Uterus (tissue), 4 donors: ENCODE measurements around the gene MEGF8. TPM values are rescaled to one million over a fixed set of nuclear protein-coding genes. Genes with fewer than 3 reads are reported as not detected.
A peak's percentile ranks its signal among the peaks of the same experiment; 100 is the strongest.

Experiments used
- DNase-seq, 2 donors: peaks; one replicate each; pipeline ENCODE4 v3.0.0-alpha.2; 2019 to 2020
- H3K27ac ChIP-seq, 2 donors: fragments of 200-600 bp; sonication (generic); 1 replicate in 1 of 2; 2 replicates in 1 of 2; pipeline ENCODE4 v1.5.1; 2016 to 2018
- H3K27me3 ChIP-seq, 2 donors: fragments of 200-600 bp; sonication (generic); one replicate each; pipeline ENCODE4 v1.5.1; 2018 to 2019; ENCODE audit warnings: control low read depth in 1 of 2
- H3K36me3 ChIP-seq, 2 donors: fragments of 200-600 bp; sonication (generic); one replicate each; pipeline ENCODE4 v1.5.1; 2019; ENCODE audit warnings: control low read depth in 1 of 2
- H3K4me1 ChIP-seq, 2 donors: fragments of 200-600 bp; sonication (generic); one replicate each; pipeline ENCODE4 v1.5.1; 2018 to 2019; ENCODE audit warnings: control low read depth in 1 of 2
- H3K4me3 ChIP-seq, 2 donors: fragments of 200-600 bp; sonication (generic); 1 replicate in 1 of 2; 2 replicates in 1 of 2; pipeline ENCODE4 v1.5.1; 2018 to 2019; ENCODE audit warnings: mild to moderate bottlenecking in 1 of 2
- H3K9me3 ChIP-seq, 2 donors: fragments of 200-600 bp; sonication (generic); one replicate each; pipeline ENCODE4 v1.5.1; 2019; ENCODE audit warnings: control low read depth in 1 of 2
- POLR2A ChIP-seq, 2 donors: fragments of 450-650 bp; IDR thresholded peaks; one replicate each; pipeline ENCODE4 v1.6.1; 2016; ENCODE audit warnings: antibody characterized with exemption in 2 of 2, mild to moderate bottlenecking in 1 of 2, moderate library complexity in 1 of 2
- intact Hi-C: fragments of 100-400 bp; cut with DNase I; formaldehyde crosslinking; loops from one replicate; pipeline ENCODE4 v1.15.1; 2023; ENCODE audit warnings: low total_unique reads
- total RNA-seq, 4 donors: library from RNA; depleted of rRNA in 3 of 4; stranded (reverse); fragments of >200 nt in 3 of 4; gene quantifications; one replicate each; pipeline versions ENCODE4 v1.1.0 to v1.2.4, GENCODE V29; 2014 to 2023
- TF ChIP-seq, protein P1 (sequence below), 4 experiments: fragments of 200-600 bp in 2 of 4; fragments of 450-650 bp in 2 of 4; sonication (generic) in 2 of 4; IDR thresholded peaks; one replicate each; pipeline ENCODE4 v1.5.1; 2016 to 2019; ENCODE audit warnings: antibody characterized with exemption in 4 of 4, mild to moderate bottlenecking in 2 of 4, moderate library complexity in 1 of 4
- donor health status: DM: yes; HTN: yes; CAD: no.

Gene MEGF8
- total RNA-seq, 4 donors from 2014 or later, result 3.6 to 30.0 (median 19.1) TPM

- no peak overlapping the region for H3K4me3 ChIP-seq
- H3K27ac ChIP-seq, result no peak overlapping the region
- H3K27me3 ChIP-seq, result no peaks in the 10 kb centered on the region
- peaks cover 0 to 3% of the 10 kb centered on the region in 2 donors for H3K4me1 ChIP-seq
- DNase-seq, result no peak
- H3K36me3 ChIP-seq, result no peaks in the 10 kb centered on the region
- TF ChIP-seq, protein P1, sequence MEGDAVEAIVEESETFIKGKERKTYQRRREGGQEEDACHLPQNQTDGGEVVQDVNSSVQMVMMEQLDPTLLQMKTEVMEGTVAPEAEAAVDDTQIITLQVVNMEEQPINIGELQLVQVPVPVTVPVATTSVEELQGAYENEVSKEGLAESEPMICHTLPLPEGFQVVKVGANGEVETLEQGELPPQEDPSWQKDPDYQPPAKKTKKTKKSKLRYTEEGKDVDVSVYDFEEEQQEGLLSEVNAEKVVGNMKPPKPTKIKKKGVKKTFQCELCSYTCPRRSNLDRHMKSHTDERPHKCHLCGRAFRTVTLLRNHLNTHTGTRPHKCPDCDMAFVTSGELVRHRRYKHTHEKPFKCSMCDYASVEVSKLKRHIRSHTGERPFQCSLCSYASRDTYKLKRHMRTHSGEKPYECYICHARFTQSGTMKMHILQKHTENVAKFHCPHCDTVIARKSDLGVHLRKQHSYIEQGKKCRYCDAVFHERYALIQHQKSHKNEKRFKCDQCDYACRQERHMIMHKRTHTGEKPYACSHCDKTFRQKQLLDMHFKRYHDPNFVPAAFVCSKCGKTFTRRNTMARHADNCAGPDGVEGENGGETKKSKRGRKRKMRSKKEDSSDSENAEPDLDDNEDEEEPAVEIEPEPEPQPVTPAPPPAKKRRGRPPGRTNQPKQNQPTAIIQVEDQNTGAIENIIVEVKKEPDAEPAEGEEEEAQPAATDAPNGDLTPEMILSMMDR (IDR thresholded peaks at IDR 0.05), result no peak
- no peak for TF ChIP-seq POLR2A (IDR thresholded peaks at IDR 0.05)
- no peaks in the 10 kb centered on the region for H3K9me3 ChIP-seq
- intact Hi-C loops, result no loop called here
Observed at GRCh38 chr19:42306646-42307045, 18.8 kb upstream of the MEGF8 start.

DNA sequence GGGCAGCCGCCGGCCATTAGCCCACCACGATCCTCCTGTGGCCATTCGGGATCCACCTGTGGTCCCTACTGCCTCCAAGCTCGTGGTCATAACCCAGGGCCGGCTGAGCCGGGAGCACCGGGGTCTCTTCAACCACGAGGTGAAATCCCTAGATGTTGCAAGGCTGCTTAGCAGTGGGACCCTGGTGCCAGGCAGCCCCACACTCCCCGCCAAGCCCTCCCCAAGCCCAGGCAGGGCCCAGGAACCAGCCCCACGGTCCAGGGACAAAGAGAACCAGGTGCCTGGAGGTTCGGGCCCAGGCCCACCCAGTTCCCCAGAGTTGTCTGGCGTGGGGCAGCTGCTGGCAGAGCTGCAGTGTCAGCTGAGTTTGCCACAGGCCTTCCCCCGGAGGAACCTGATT, 15.7 kb upstream of the MEGF8 start:
- DNase-seq, result no peak
- Histone ChIP-seq H3K27me3 (peaks cover 0 to 5% of the 10 kb centered on the region in 2 donors), H3K4me3 (no peak overlapping the region), H3K9me3 (no peaks in the 10 kb centered on the region), H3K27ac (no peak overlapping the region), H3K4me1 (peaks cover 0 to 10% of the 10 kb centered on the region in 2 donors), H3K36me3 (no peaks in the 10 kb centered on the region)
- intact Hi-C loops, result no loop called here
- TF ChIP-seq POLR2A (IDR thresholded peaks at IDR 0.05), result no peak
- TF ChIP-seq, protein P1 (IDR thresholded peaks at IDR 0.05), result no peak

DNA sequence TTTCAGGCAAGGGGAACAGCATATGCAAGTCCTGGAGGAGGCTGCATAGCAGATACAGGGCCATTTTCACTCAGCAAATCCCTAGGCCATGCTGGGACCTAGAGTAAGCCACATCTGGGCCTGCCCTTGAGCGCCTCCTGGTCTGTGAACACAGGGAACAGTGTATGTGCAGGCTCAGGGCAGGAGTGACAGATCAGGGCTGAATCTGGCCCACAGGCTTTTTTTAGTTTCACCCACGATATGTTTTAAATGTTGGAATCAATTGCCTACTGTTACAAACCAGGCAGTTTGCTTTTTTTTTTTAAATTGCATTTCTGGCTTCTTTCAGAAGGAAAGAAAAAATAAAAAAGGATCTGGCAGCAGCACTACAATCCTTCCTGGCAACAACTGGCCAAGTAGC, 13.8 kb upstream of the MEGF8 start:
- peaks cover 0 to 10% of the 10 kb centered on the region in 2 donors for H3K4me1 ChIP-seq
- no peak overlapping the region for H3K27ac ChIP-seq
- no peaks in the 10 kb centered on the region for H3K9me3 ChIP-seq
- intact Hi-C loops, result no loop called here
- no peak overlapping the region for H3K4me3 ChIP-seq
- DNase-seq, result no peak
- H3K27me3 ChIP-seq, result peaks cover 0 to 5% of the 10 kb centered on the region in 2 donors
- H3K36me3 ChIP-seq, result no peaks in the 10 kb centered on the region
- TF ChIP-seq, protein P1 (IDR thresholded peaks at IDR 0.05), result no peak
- no peak for TF ChIP-seq POLR2A (IDR thresholded peaks at IDR 0.05)

GRCh38 chr19:42312370-42312769, 13.1 kb upstream of the MEGF8 start:
- Histone ChIP-seq H3K27me3 (peaks cover 0 to 5% of the 10 kb centered on the region in 2 donors), H3K4me3 (no peak overlapping the region), H3K9me3 (no peaks in the 10 kb centered on the region)

DNA sequence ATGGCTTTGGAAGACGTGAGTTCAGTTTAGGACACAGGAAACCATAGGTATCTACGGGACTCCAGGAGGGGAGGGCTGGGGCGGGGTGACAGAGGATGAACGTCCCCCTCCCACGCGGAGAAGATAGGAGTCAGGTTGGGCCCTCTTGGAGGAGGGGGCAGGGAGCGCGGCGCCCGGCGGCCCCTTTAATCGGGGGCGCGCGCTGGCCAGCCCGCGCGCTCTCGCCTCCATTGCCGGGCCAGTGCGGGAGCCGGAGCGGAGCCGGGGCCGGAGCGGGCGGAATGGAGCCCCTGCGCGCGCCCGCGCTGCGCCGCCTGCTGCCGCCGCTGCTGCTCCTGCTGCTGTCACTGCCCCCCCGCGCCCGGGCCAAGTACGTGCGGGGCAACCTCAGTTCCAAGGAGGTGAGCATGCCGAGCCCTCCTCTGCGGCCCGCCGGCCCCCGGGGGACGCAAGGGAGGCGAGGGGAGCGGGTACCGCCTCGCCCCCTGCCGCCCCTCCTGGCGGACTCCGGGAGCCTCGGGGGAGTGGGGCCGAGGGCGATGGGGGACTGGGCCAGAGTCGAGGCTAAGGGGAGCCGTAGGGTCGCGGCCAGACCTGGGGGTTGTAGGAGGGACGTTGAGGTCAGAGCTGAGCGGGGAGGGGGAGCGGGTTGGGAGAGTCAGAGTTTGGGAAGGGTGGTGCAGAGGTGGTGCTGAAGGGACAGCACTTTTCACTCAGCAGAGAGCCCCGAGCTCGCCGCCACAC, 12.2 kb upstream of the MEGF8 start, which contains the start of gene TMEM145:
Gene TMEM145 (plus strand): TSS at position 214 of the 744 bp plus-strand sequence. CDS start 68 bp downstream, at position 282.
- Histone ChIP-seq H3K27me3 (peaks cover 0 to 5% of the 10 kb centered on the region in 2 donors), H3K27ac (no peak within 1 kb of the TSS), H3K9me3 (no peaks in the 10 kb centered on the region), H3K4me3 (peak within 1 kb of the TSS; percentile 22 to 30), H3K4me1 (peaks cover 0 to 10% of the 10 kb centered on the region in 2 donors), H3K36me3 (no peaks in the 10 kb centered on the region)
- no peak for DNase-seq
- TF ChIP-seq POLR2A (IDR thresholded peaks at IDR 0.05), result no peak
- TF ChIP-seq, protein P1 (IDR thresholded peaks at IDR 0.05), result no peak
- intact Hi-C loops, result no loop called here

More at GRCh38 chr19:42312370-42312769, 13.1 kb upstream of the MEGF8 start:
- DNase-seq, result no peak
- no peak overlapping the region for H3K27ac ChIP-seq
- intact Hi-C loops, result no loop called here
- TF ChIP-seq, protein P1 (IDR thresholded peaks at IDR 0.05), result no peak
- TF ChIP-seq POLR2A (IDR thresholded peaks at IDR 0.05), result no peak
- no peaks in the 10 kb centered on the region for H3K36me3 ChIP-seq
- peaks cover 0 to 10% of the 10 kb centered on the region in 2 donors for H3K4me1 ChIP-seq
